HUES6 (cell line): ENCODE data around the gene CENPX.

Experiments used
- H3K27ac ChIP-seq: 2 replicates; pipeline ENCODE4 v1.7.0; 2013; ENCODE audit warnings: low read depth, mild to moderate bottlenecking, low read length, inconsistent platforms
- H3K27me3 ChIP-seq: 2 replicates; pipeline ENCODE4 v1.6.1; 2013; ENCODE audit warnings: low read length; ENCODE audit not compliant: control insufficient read depth, insufficient read depth
- H3K36me3 ChIP-seq: 2 replicates; pipeline ENCODE4 v1.6.1; 2013; ENCODE audit warnings: low read length; ENCODE audit not compliant: control insufficient read depth, insufficient read depth
- H3K4me1 ChIP-seq: 2 replicates; pipeline ENCODE4 v1.6.1; 2013; ENCODE audit warnings: low read length; ENCODE audit not compliant: control insufficient read depth, insufficient read depth
- H3K4me3 ChIP-seq: 2 replicates; pipeline ENCODE4 v1.5.1; 2013; ENCODE audit warnings: low read depth, low read length
- H3K9ac ChIP-seq: one replicate; pipeline ENCODE4 v1.6.1; 2013; ENCODE audit warnings: mild to moderate bottlenecking, low read length
- H3K9me3 ChIP-seq: 2 replicates; pipeline ENCODE4 v1.6.1; 2013; ENCODE audit warnings: low read depth, low read length; ENCODE audit not compliant: control insufficient read depth, insufficient read depth

The CENPX gene

GRCh38 chr17:82022310-82022980 is at the start of gene CENPX:
CENPX (minus strand) TSS chr17:82022878; CDS start chr17:82022861, 17 bp downstream.
- peak within 1 kb of the TSS; percentile 98 for H3K4me3 ChIP-seq
- H3K27me3 ChIP-seq: no peaks in the 10 kb centered on the region
- peaks cover 19% of the 10 kb centered on the region for H3K4me1 ChIP-seq
- peaks cover 22% of the 10 kb centered on the region for H3K36me3 ChIP-seq
- peak within 1 kb of the TSS; percentile 78; the same call in 1 of the 2 replicates for H3K27ac ChIP-seq
- no peaks in the 10 kb centered on the region for H3K9me3 ChIP-seq
- peak within 1 kb of the TSS; percentile 89 for H3K9ac ChIP-seq

- Histone ChIP-seq H3K9me3 (no peaks in the 10 kb centered on the region), H3K4me1 (no peaks in the 10 kb centered on the region), H3K36me3 (no peaks in the 10 kb centered on the region), H3K9ac (no peak overlapping the region), H3K4me3 (no peak overlapping the region), H3K27me3 (no peaks in the 10 kb centered on the region; the same call in 1 of the 2 replicates), H3K27ac (no peak overlapping the region)
These were observed 47.9 kb upstream of the CENPX start for GRCh38 chr17:82070611-82071010.

GRCh38 chr17:82065638-82066303 is 43.1 kb upstream of the CENPX start, which contains the start of gene DUS1L:
DUS1L (minus strand) TSS chr17:82065804; CDS start chr17:82065059, 745 bp downstream.
- Histone ChIP-seq H3K4me3 (peak within 1 kb of the TSS; percentile 85), H3K27me3 (no peaks in the 10 kb centered on the region; the same call in 1 of the 2 replicates), H3K9ac (peak within 1 kb of the TSS; percentile 84), H3K9me3 (no peaks in the 10 kb centered on the region), H3K36me3 (peaks cover 29% of the 10 kb centered on the region), H3K4me1 (0 out of 2 replicates have a peak, but pooled peaks cover 4% of the 10 kb centered on the region), H3K27ac (0 out of 2 replicates have a peak within 1 kb of the TSS, but pooled peaks have one; percentile 19)

GRCh38 chr17:82065193-82065637 is 42.5 kb upstream of the CENPX start:
- Histone ChIP-seq H3K4me1 (0 out of 2 replicates have a peak, but pooled peaks cover 4% of the 10 kb centered on the region), H3K9me3 (no peaks in the 10 kb centered on the region), H3K36me3 (peaks cover 35% of the 10 kb centered on the region), H3K9ac (peak overlapping the region; percentile 84), H3K4me3 (peak overlapping the region; percentile 85), H3K27ac (0 out of 2 replicates have a peak overlapping the region, but pooled peaks have one; percentile 19), H3K27me3 (no peaks in the 10 kb centered on the region; the same call in 1 of the 2 replicates)

- 0 out of 2 replicates have a peak, but pooled peaks cover 4% of the 10 kb centered on the region for H3K4me1 ChIP-seq
- H3K36me3 ChIP-seq: peaks cover 40% of the 10 kb centered on the region
- peak overlapping the region; percentile 85 for H3K4me3 ChIP-seq
- H3K9me3 ChIP-seq: no peaks in the 10 kb centered on the region
- H3K9ac ChIP-seq: peak overlapping the region; percentile 84
- H3K27ac ChIP-seq: 0 out of 2 replicates have a peak overlapping the region, but pooled peaks have one; percentile 19
- no peaks in the 10 kb centered on the region for H3K27me3 ChIP-seq
These were observed 41.9 kb upstream of the CENPX start for GRCh38 chr17:82064433-82065192.

- no peak overlapping the region for H3K27ac ChIP-seq
These were observed 41.0 kb upstream of the CENPX start for GRCh38 chr17:82063424-82064415.

GRCh38 chr17:82062984-82063368 is 40.3 kb upstream of the CENPX start:
- no peaks in the 10 kb centered on the region for H3K9me3 ChIP-seq
- H3K4me1 ChIP-seq: 0 out of 2 replicates have a peak, but pooled peaks cover 4% of the 10 kb centered on the region
- H3K27ac ChIP-seq: no peak overlapping the region
- H3K4me3 ChIP-seq: no peak overlapping the region
- no peaks in the 10 kb centered on the region for H3K27me3 ChIP-seq
- H3K36me3 ChIP-seq: peaks cover 57% of the 10 kb centered on the region
- no peak overlapping the region for H3K9ac ChIP-seq

More at GRCh38 chr17:82063424-82064415, 41.0 kb upstream of the CENPX start:
- Histone ChIP-seq H3K36me3 (peaks cover 49% of the 10 kb centered on the region), H3K27me3 (no peaks in the 10 kb centered on the region), H3K4me3 (peak overlapping the region; percentile 85), H3K9ac (no peak overlapping the region), H3K4me1 (0 out of 2 replicates have a peak, but pooled peaks cover 4% of the 10 kb centered on the region), H3K9me3 (no peaks in the 10 kb centered on the region)

- no peaks in the 10 kb centered on the region for H3K9me3 ChIP-seq
- H3K27me3 ChIP-seq: no peaks in the 10 kb centered on the region
- no peak overlapping the region for H3K9ac ChIP-seq
- 0 out of 2 replicates have a peak, but pooled peaks cover 4% of the 10 kb centered on the region for H3K4me1 ChIP-seq
- H3K36me3 ChIP-seq: peaks cover 63% of the 10 kb centered on the region
- H3K4me3 ChIP-seq: no peak overlapping the region
- no peak overlapping the region for H3K27ac ChIP-seq
These were observed 39.7 kb upstream of the CENPX start for GRCh38 chr17:82062076-82062983.
